ENCODE results near the gene GPR15LG.

The GPR15LG gene

GRCh38 chr10:84221916-84222315 lies 48.3 kb downstream of the GPR15LG start:
- Histone ChIP-seq H3K27me3 (peaks cover 0 to 24% of the 10 kb centered on the region in 2 donors), H3K4me3 (no peak overlapping the region), H3K4me1 (no peaks in the 10 kb centered on the region), H3K27ac (no peak overlapping the region), H3K9me3 (no peaks in the 10 kb centered on the region), H3K36me3 (no peaks in the 10 kb centered on the region)
- intact Hi-C loops (cut with DNase I; ENCODE audit: low total_unique reads), result no loop called here
- peak in 1 of 2 donors; percentile 51 for DNase-seq
- TF ChIP-seq CTCF (IDR thresholded peaks at IDR 0.05), result no peak

- Histone ChIP-seq H3K27ac (no peak overlapping the region), H3K27me3 (peaks cover 0 to 24% of the 10 kb centered on the region in 2 donors), H3K9me3 (no peaks in the 10 kb centered on the region), H3K36me3 (no peaks in the 10 kb centered on the region), H3K4me3 (no peak overlapping the region), H3K4me1 (no peaks in the 10 kb centered on the region)
- intact Hi-C loops (cut with DNase I; ENCODE audit: low total_unique reads), result no loop called here
- no peak for TF ChIP-seq CTCF (IDR thresholded peaks at IDR 0.05)
- peak in 1 of 2 donors; percentile 32 for DNase-seq
These were observed 50.9 kb downstream of the GPR15LG start for GRCh38 chr10:84224411-84225028.

- Histone ChIP-seq H3K27ac (no peak within 1 kb of the TSS), H3K27me3 (peaks cover 0 to 24% of the 10 kb centered on the region in 2 donors), H3K36me3 (no peaks in the 10 kb centered on the region), H3K4me3 (no peak within 1 kb of the TSS), H3K4me1 (peaks cover 0 to 1% (median under 1%) of the 10 kb centered on the region in 4 donors), H3K9me3 (no peaks in the 10 kb centered on the region)
- intact Hi-C loops (cut with DNase I; ENCODE audit: low total_unique reads), result no loop called here
- no peak for TF ChIP-seq CTCF (IDR thresholded peaks at IDR 0.05)
- DNase-seq, result peak in 1 of 2 donors; percentile 6
These were observed 52.0 kb downstream of the GPR15LG start, which contains the start of gene LRIT2 for GRCh38 chr10:84225427-84226173. Gene LRIT2 (minus strand): TSS chr10:84225544. CDS start chr10:84225520, 24 bp downstream.

GRCh38 chr10:84226616-84227015 lies 53.0 kb downstream of the GPR15LG start:
- peaks cover 0 to 19% of the 10 kb centered on the region in 2 donors for H3K27me3 ChIP-seq
- no peak for TF ChIP-seq CTCF (IDR thresholded peaks at IDR 0.05)
- H3K4me1 ChIP-seq, result peaks cover 0 to 5% (median 3%) of the 10 kb centered on the region in 4 donors
- no peak for DNase-seq
- H3K9me3 ChIP-seq, result no peaks in the 10 kb centered on the region
- no peak overlapping the region for H3K4me3 ChIP-seq
- no peaks in the 10 kb centered on the region for H3K36me3 ChIP-seq
- no peak overlapping the region for H3K27ac ChIP-seq
- intact Hi-C loops (cut with DNase I; ENCODE audit: low total_unique reads), result no loop called here

GRCh38 chr10:84227810-84228209 lies 54.2 kb downstream of the GPR15LG start:
- Histone ChIP-seq H3K36me3 (no peaks in the 10 kb centered on the region), H3K9me3 (no peaks in the 10 kb centered on the region), H3K4me3 (no peak overlapping the region), H3K4me1 (peaks cover 0 to 5% (median 3%) of the 10 kb centered on the region in 4 donors), H3K27me3 (peaks cover 0 to 11% of the 10 kb centered on the region in 2 donors), H3K27ac (no peak overlapping the region)
- peak in 1 of 2 donors; percentile 31 for DNase-seq
- intact Hi-C loops (cut with DNase I; ENCODE audit: low total_unique reads), result no loop called here
- no peak for TF ChIP-seq CTCF (IDR thresholded peaks at IDR 0.05)

Data from tibial artery (tissue), 4 donors.